HCT116 (cell line): ENCODE measurements around the gene HTR1E. TPM values are rescaled to one million over a fixed set of nuclear protein-coding genes. Genes with fewer than 3 reads are reported as not detected.

Experiments used
- ATAC-seq: fragments of 200-7000 bp; cut with Tn5 transposase; 2 replicates; pipeline ENCODE4 v1.9.1; 2020; ENCODE audit warnings: mild to moderate bottlenecking, moderate library complexity
- Bru-seq: library from RNA; stranded (reverse); fragments of 400-500 nt; gene quantifications from one replicate; lab custom pipeline; 2021; lab: Mats Ljungman, UMichigan
- BruChase-seq, 2 experiments: library from RNA; stranded (reverse); fragments of 400-500 nt; gene quantifications; one replicate each; lab custom pipeline; 2021; lab: Mats Ljungman, UMichigan
- BruUV-seq: library from RNA; stranded (reverse); fragments of 400-500 nt; replicated peaks from 2 replicates; lab custom pipeline; 2021; lab: Mats Ljungman, UMichigan
- CTCF ChIA-PET: fragments of 300-600 bp; sonication (Branson Sonifier 250); formaldehyde crosslinking; loops from one replicate; lab custom pipeline; 2021; ENCODE audit warnings: antibody characterized with exemption; lab: Charles Lee
- POLR2A ChIA-PET: fragments of 300-600, 350-600 bp; sonication (Branson Sonifier 250); formaldehyde crosslinking; loops from one replicate; lab custom pipeline; 2021; ENCODE audit warnings: antibody characterized with exemption; lab: Charles Lee
- RAD21 ChIA-PET, 2 experiments: fragments of 300-600 bp; sonication (Branson Sonifier 250); formaldehyde crosslinking; loops; one replicate each; lab custom pipeline; 2023; ENCODE audit warnings: low total read pairs in 2 of 2; ENCODE audit not compliant: uncharacterized antibody in 2 of 2, unreplicated experiment in 2 of 2, low non-redundant PET in 1 of 2; lab: Charles Lee
- DNase-seq: peaks from one replicate; pipeline ENCODE4 v3.0.0-alpha.2; 2010; ENCODE audit warnings: low read depth, low spot score
- H2AFZ ChIP-seq: fragments of 200-600 bp; shearing (Covaris generic), sonication (generic); 2 replicates; pipeline ENCODE4 v1.6.1; 2017; ENCODE audit warnings: low read depth, mixed run types, mixed read lengths, antibody characterized with exemption, low read length; ENCODE audit not compliant: poor library complexity, severe bottlenecking
- H3K27ac ChIP-seq: 2 replicates; pipeline ENCODE4 v1.5.1; 2012; ENCODE audit warnings: low read depth, low read length
- H3K27me3 ChIP-seq: fragments of 200-600 bp; sonication (generic); 2 replicates; pipeline ENCODE4 v1.6.1; 2016; ENCODE audit warnings: mixed run types, low read length, mixed read lengths; ENCODE audit not compliant: insufficient read depth
- H3K36me3 ChIP-seq, 2 experiments: fragments of 200-500 bp in 1 of 2; fragments of 200-600 bp in 1 of 2; sonication (Bioruptor generic) in 1 of 2; sonication (generic) in 1 of 2; 2 replicates each; pipeline versions ENCODE4 v1.5.1 to v1.6.1; 2014 to 2016; ENCODE audit warnings: low read length in 2 of 2, inconsistent platforms in 1 of 2, mixed read lengths in 1 of 2, mixed run types in 1 of 2; ENCODE audit not compliant: insufficient read depth in 2 of 2, control insufficient read depth in 1 of 2
- H3K4me1 ChIP-seq, 2 experiments: fragments of 200-600 bp in 1 of 2; sonication (generic) in 1 of 2; 2 replicates each; pipeline versions ENCODE4 v1.5.1 to v1.6.1; 2012 to 2017; ENCODE audit warnings: low read length in 2 of 2, inconsistent platforms in 1 of 2, mild to moderate bottlenecking in 1 of 2, mixed read lengths in 1 of 2, mixed run types in 1 of 2, moderate library complexity in 1 of 2; ENCODE audit not compliant: insufficient read depth in 2 of 2, control insufficient read depth in 1 of 2
- H3K4me2 ChIP-seq: fragments of 200-600 bp; sonication (generic); 2 replicates; pipeline ENCODE4 v1.6.1; 2017; ENCODE audit warnings: mixed run types, low read length, mixed read lengths
- H3K4me3 ChIP-seq, 2 experiments: fragments of 200-600 bp in 1 of 2; sonication (generic) in 1 of 2; replicated peaks in 1 of 2; 2 replicates each; pipeline ENCODE4 v1.5.1; 2011 to 2016; ENCODE audit warnings: low read length in 2 of 2, control low read depth in 1 of 2, low read depth in 1 of 2, mild to moderate bottlenecking in 1 of 2, mixed read lengths in 1 of 2, mixed run types in 1 of 2
- H3K79me2 ChIP-seq: fragments of 200-600 bp; sonication (generic); 2 replicates; pipeline ENCODE4 v1.6.1; 2017; ENCODE audit warnings: mild to moderate bottlenecking, mixed run types, low read length, moderate library complexity, mixed read lengths; ENCODE audit not compliant: insufficient read depth
- H3K9ac ChIP-seq: fragments of 200-600 bp; sonication (generic); 2 replicates; pipeline ENCODE4 v1.6.1; 2016; ENCODE audit warnings: low read length, mixed read lengths
- H3K9me2 ChIP-seq: fragments of 200-600 bp; sonication (generic), shearing (Covaris generic); 2 replicates; pipeline ENCODE4 v1.6.1; 2017; ENCODE audit warnings: mixed run types, mild to moderate bottlenecking, moderate library complexity; ENCODE audit not compliant: insufficient read depth
- H3K9me3 ChIP-seq, 2 experiments: fragments of 200-500 bp in 1 of 2; fragments of 200-600 bp in 1 of 2; sonication (Bioruptor generic) in 1 of 2; sonication (generic) in 1 of 2; 2 replicates each; pipeline ENCODE4 v1.6.1; 2014 to 2017; ENCODE audit warnings: low read length in 2 of 2, mixed read lengths in 2 of 2, inconsistent platforms in 1 of 2, low read depth in 1 of 2, mild to moderate bottlenecking in 1 of 2, mixed run types in 1 of 2, moderate library complexity in 1 of 2; ENCODE audit not compliant: control insufficient read depth in 1 of 2, insufficient read depth in 1 of 2
- H4K20me1 ChIP-seq: fragments of 200-600 bp; sonication (generic), shearing (Covaris generic); 2 replicates; pipeline ENCODE4 v1.6.1; 2017; ENCODE audit warnings: mixed run types, mild to moderate bottlenecking, moderate library complexity; ENCODE audit not compliant: insufficient read depth
- CBX3 ChIP-seq: IDR thresholded peaks from 2 replicates; pipeline ENCODE4 v1.6.1; 2012; ENCODE audit warnings: low read depth
- CEBPB ChIP-seq: IDR thresholded peaks from 2 replicates; pipeline ENCODE4 v1.6.1; 2012; ENCODE audit warnings: low read depth
- CTCF ChIP-seq, 3 experiments: fragments of 200-600 bp in 1 of 3; sonication (generic) in 1 of 3; IDR thresholded peaks in 2 of 3; conservative IDR thresholded peaks in 1 of 3; 2 replicates each; pipeline ENCODE4 v1.5.1; 2012 to 2017; ENCODE audit warnings: low read depth in 2 of 3, low read length in 2 of 3, antibody characterized with exemption in 1 of 3, borderline replicate concordance in 1 of 3, control low read depth in 1 of 3, mild to moderate bottlenecking in 1 of 3, mixed read lengths in 1 of 3, mixed run types in 1 of 3, moderate library complexity in 1 of 3; ENCODE audit not compliant: insufficient read depth in 1 of 3
- EZH2 ChIP-seq: fragments of 200-600 bp; sonication (generic); IDR thresholded peaks from 2 replicates; pipeline ENCODE4 v1.6.1; 2017; ENCODE audit warnings: antibody characterized with exemption, mixed run types
- EZH2phosphoT487 ChIP-seq: fragments of 200-600 bp; IDR thresholded peaks from 2 replicates; pipeline ENCODE4 v1.6.1; 2018; ENCODE audit warnings: antibody characterized with exemption, borderline replicate concordance
- RAD21 ChIP-seq: IDR thresholded peaks from 2 replicates; pipeline ENCODE4 v1.6.1; 2012; ENCODE audit warnings: low read depth, mild to moderate bottlenecking
- REST ChIP-seq: IDR thresholded peaks from 2 replicates; pipeline ENCODE4 v1.6.1; 2012; ENCODE audit warnings: low read depth
- SIN3A ChIP-seq: IDR thresholded peaks from 2 replicates; pipeline ENCODE4 v1.6.1; 2012; ENCODE audit warnings: low read depth
- SP1 ChIP-seq: IDR thresholded peaks from 2 replicates; pipeline ENCODE4 v1.6.1; 2012; ENCODE audit warnings: low read depth
- SRF ChIP-seq: IDR thresholded peaks from 2 replicates; pipeline ENCODE4 v1.6.1; 2012; ENCODE audit warnings: low read depth
- ZFX ChIP-seq: fragments of 450-650 bp; IDR thresholded peaks from 2 replicates; pipeline ENCODE4 v1.6.1; 2017
- ZNF274 ChIP-seq: fragments of 200-500 bp; sonication (Bioruptor generic); IDR thresholded peaks from 2 replicates; pipeline ENCODE4 v1.6.1; 2014; ENCODE audit warnings: mild to moderate bottlenecking, low read depth, low read length, inconsistent platforms
- intact Hi-C: fragments of 100-400 bp; cut with micrococcal nuclease; formaldehyde crosslinking; loops from 2 replicates; pipeline ENCODE4 v1.10.0; 2022
- long read RNA-seq: library from polyadenylated mRNA; unstranded; transcript quantifications from one replicate; pipeline ENCODE4 v2.0.0, GENCODE V29; 2021; ENCODE audit not compliant: unreplicated experiment
- polyA plus RNA-seq: library from polyadenylated mRNA; unstranded; fragments of >200 nt; gene quantifications from 2 replicates; pipeline ENCODE4 v1.2.1, GENCODE V29; 2012; ENCODE audit warnings: missing spikeins
- total RNA-seq: library from RNA; stranded (reverse); gene quantifications from one replicate; pipeline ENCODE4 v1.2.1, GENCODE V29; 2021; ENCODE audit not compliant: unreplicated experiment

Gene HTR1E, protein sequence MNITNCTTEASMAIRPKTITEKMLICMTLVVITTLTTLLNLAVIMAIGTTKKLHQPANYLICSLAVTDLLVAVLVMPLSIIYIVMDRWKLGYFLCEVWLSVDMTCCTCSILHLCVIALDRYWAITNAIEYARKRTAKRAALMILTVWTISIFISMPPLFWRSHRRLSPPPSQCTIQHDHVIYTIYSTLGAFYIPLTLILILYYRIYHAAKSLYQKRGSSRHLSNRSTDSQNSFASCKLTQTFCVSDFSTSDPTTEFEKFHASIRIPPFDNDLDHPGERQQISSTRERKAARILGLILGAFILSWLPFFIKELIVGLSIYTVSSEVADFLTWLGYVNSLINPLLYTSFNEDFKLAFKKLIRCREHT
- total RNA-seq (not detected), Bru-seq, nascent RNA (percentile 3 among the genes with signal in this experiment), BruChase-seq, experiment 1, labeled RNA remaining after a 6-hour chase (not detected), BruChase-seq, experiment 2, labeled RNA remaining after a 2-hour chase (not detected)
- polyA plus RNA-seq: not detected in 2 replicates
- long read RNA-seq: 0 reads

DNA sequence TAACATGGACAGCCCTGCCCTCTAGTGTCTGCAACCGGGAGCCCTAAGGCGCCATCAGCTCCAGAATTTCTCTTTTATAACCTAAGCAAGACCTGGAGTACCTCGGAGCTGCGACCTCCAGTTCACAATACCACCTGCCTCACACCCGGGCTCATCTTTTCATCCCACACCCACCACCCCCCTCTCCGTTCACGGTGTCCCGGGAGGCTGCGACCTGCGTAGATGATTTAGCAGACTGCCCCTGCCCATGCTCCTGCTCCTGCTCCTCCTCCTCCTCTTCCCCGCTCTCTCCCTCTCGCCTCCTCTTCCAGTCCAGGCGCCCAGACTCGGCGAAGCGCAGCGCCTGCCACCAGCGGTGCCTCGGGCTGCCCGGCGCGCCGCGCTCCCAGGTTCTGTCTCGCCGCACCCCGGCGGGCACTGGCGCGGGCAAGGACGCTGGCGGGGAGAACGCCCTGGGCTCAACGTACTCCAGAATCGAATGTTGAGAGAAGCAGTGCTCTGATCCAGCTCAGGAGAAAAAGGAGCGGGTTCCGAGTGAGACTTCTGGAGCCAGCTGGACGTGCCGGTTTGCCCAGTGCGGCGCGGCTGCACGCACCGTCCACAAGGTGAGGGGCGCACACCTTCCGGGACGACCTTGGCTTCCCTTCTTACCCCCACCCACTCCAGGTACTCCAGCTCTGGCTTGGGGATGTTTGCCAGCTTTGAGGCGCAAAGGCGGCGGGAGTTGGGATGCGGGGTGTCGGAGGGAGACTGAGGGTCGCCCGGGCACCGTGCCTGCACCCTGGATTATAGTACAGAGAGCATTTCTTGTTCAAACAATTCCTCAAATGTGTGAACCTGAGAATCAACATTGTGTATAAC, at the start of gene HTR1E:
Gene HTR1E (plus strand): TSS at position 310 of the 861 bp plus-strand sequence. CDS start 77,807 bp downstream, outside the sequence.
- Histone ChIP-seq H3K27me3 (peaks cover 30% of the 10 kb centered on the region), H2AFZ (no peak within 1 kb of the TSS), H3K9me3 (no peaks in the 10 kb centered on the region), H3K9me2 (no peaks in the 10 kb centered on the region), H3K79me2 (no peaks in the 10 kb centered on the region), H3K9ac (no peak within 1 kb of the TSS), H3K4me2 (no peak within 1 kb of the TSS), H3K27ac (no peak within 1 kb of the TSS), H3K36me3 (no peaks in the 10 kb centered on the region), H3K4me1 (no peaks in the 10 kb centered on the region), H4K20me1 (no peaks in the 10 kb centered on the region), H3K4me3 (no peak within 1 kb of the TSS)
- BruUV-seq: no TSS peak
- DNase-seq (peak; percentile 4), ATAC-seq (peak; percentile 91)
- CTCF ChIA-PET: interaction anchor here (1.0 to 2.2 kb wide), 4 partner anchors 8 to 1182 kb away, joined by 3 to 14 read pairs (median 4); no protein-coding TSS in a partner anchor
- POLR2A ChIA-PET: no interaction called here
- RAD21 ChIA-PET: no interaction called here
- TF ChIP-seq ZFX: no peak
- no peak for TF ChIP-seq EZH2phosphoT487
- no peak for TF ChIP-seq CBX3
- TF ChIP-seq EZH2: no peak
- no peak for TF ChIP-seq SRF
- TF ChIP-seq RAD21: peak; percentile 54
- TF ChIP-seq CTCF (IDR thresholded peaks at IDR 0.05 in 2 of 3, conservative IDR thresholded peaks at IDR 0.05 in 1 of 3; ENCODE audit: borderline replicate concordance in 1 of 3, insufficient read depth in 1 of 3, low read depth in 2 of 3, low read length in 2 of 3): peak; percentile 12 to 66 (median 55); a peak in 4 of 6 replicates
- no peak for TF ChIP-seq REST
- TF ChIP-seq SP1: no peak
- TF ChIP-seq ZNF274: no peak
- no peak for TF ChIP-seq CEBPB
- TF ChIP-seq SIN3A: no peak
- intact Hi-C loops: loop anchor here (2.0 to 5.0 kb wide), 2 partner anchors 1015 to 1180 kb away; no protein-coding TSS in a partner anchor
